Ramos (cell line): Measurements from ENCODE around the gene CMTM8.
"Not testable (repeated sequence)": the region's sequence is repeated elsewhere in the genome, so short reads cannot be mapped to it uniquely, and the experiment has no call there.

Experiments used
- in situ Hi-C: fragments of 300-500 bp; cut with MboI; formaldehyde crosslinking; loops from one replicate; pipeline ENCODE4 v1.14.3; 2022; ENCODE audit warnings: low sequenced_read_pairs; ENCODE audit not compliant: unreplicated experiment

The CMTM8 gene

GRCh38 chr3:32371461-32372212, 133.2 kb downstream of the CMTM8 start:
- in situ Hi-C loops: loop anchor here (5.0 kb wide), 1 partner anchor 96 kb away; no protein-coding TSS in a partner anchor

DNA sequence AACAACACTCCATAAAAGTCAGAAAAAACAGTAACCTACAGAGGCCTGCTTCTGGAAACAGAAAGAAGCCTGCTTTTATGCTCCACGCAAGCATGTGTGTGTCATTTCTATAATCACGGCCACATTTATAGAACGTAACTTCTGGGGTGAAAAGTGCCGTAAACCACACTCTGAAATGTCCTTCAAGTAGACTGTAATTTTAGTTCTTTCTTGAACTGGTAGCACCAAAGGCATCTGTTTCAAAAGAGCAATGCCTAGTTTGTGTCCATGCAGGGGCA, 133.7 kb downstream of the CMTM8 start:
- in situ Hi-C loops: loop anchor here (5.0 kb wide), 1 partner anchor 95 kb away; no protein-coding TSS in a partner anchor

- in situ Hi-C loops: loop anchor here (5.0 kb wide), 1 partner anchor 94 kb away; no protein-coding TSS in a partner anchor
Observed at GRCh38 chr3:32373276-32373675, 134.8 kb downstream of the CMTM8 start.

DNA sequence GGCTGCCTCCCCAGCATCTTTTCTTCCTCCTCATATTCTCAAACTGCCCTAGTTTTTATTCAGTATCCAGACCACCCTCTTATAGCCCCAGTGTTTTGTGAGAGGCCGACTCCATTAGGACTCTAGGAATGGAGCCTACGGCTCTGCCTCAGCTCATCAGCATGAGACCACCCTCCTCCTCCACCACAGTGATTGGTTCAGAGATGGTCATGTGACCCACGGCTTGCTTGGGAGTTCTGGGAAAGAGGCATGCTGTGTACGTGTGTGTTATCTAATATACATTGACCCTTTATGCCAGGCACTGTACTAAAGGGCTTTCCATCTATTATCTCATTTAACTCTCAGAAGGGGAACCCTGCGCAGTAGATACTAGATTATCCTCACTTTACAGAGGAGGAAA, 135.4 kb downstream of the CMTM8 start:
- in situ Hi-C loops: loop anchor here (5.0 kb wide), 1 partner anchor 93 kb away; no protein-coding TSS in a partner anchor

DNA sequence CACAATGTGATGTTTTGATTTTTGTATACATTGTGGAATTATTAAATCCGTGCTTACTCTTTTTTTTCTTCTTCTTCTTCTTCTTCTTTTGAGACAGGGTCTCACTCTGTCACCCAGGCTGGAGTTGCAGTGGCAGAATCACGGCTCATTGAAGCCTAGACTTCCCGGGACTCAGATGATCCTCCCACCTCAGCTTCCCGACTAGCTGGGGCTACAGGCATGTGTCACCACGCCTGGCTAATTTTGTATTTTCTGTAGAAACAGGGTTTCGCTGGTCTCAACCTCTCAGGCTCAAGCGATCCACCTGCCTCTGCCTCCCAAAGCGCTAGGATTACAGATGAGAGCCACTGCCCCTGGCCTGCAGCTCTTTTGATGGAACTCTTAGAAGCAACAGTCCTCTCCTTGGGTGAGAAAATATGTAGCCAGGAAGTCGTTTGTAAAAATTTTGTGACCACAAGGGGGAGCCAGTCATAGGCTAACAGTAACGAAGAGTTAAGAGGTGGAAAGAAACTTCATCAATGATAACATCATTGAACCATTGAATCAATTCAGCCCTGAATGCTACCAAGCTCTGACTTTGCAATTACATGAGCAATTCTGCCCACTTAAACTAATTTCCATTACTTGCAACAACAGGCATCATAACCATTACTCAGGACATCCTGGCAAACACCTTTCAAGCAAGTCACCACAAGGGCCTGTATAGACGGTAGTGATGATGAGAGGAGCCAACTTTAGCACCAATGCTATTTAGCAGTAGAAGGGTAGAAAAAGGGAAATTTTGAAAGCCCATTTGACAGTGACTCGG, 136.5 kb downstream of the CMTM8 start:
- in situ Hi-C loops: loop anchor here (5.0 kb wide), 1 partner anchor 92 kb away; no protein-coding TSS in a partner anchor

DNA sequence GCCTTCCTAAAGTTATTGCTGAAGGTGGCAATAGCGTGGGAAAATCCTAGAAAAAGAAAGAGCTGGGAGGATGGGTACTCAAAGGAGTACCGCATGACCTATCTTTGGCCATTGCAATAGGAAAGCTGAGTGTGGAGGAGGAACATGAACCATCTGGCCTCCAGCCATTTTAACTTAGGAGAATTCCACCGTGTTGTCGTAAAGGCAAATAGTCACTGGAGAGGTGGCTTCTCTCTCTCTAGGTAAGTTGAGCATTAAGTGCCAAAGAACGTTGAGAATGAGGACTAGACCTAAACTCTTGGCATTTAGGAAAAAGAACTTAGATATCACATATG, 137.1 kb downstream of the CMTM8 start:
- in situ Hi-C loops: no loop called here

GRCh38 chr3:32376115-32376514, 137.6 kb downstream of the CMTM8 start:
- in situ Hi-C loops: no loop called here

DNA sequence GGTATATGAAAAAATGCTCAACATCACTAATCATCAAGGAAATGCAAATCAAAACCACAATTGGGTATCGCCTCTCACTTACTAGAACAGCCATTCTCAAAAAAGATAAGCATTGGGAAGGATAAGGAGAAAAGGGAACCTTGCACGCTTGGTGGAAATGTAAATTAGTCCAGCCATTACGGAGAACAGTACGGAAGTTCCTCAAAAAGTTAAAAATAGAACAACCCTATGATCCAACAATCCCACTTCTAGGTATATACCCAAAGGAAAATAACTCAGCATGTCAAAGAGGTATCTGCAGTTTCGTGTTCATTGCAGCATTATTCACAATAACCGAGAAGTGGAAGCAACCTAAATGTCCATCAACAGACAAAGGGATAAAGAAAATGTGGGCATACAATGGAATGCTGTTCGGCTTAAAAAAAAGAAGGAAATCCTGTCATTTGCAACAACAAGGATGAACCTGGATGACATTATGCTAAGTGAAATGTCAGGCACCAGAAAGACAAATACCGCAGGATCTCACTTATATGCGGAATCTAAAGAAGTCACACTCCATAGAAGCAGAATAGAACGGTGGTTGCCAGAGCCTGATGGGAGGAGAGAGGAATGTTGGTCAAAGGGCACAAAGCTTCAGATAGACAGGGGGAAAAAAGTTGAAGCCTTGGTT, 141.5 kb downstream of the CMTM8 start:
- in situ Hi-C loops: no loop called here

DNA sequence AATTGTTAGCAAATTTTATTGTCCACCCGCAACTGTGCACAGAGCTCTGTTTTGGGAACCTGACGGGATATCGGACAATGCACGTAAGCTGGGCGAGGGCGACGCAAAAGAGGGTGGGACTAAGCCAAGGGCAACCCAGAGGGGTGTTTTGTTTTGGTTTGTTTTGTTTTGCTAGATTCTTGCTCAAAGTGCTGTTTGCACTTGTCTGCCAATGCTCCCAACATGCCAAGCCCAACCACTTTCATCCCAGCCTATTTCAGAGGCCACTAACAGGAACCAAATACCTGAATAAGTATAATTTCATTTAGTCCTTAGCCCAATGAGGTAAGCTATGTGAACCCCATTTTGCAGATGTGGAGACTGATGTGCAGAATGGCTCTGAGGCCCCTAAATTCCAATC, 143.4 kb downstream of the CMTM8 start:
- in situ Hi-C loops: no loop called here

DNA sequence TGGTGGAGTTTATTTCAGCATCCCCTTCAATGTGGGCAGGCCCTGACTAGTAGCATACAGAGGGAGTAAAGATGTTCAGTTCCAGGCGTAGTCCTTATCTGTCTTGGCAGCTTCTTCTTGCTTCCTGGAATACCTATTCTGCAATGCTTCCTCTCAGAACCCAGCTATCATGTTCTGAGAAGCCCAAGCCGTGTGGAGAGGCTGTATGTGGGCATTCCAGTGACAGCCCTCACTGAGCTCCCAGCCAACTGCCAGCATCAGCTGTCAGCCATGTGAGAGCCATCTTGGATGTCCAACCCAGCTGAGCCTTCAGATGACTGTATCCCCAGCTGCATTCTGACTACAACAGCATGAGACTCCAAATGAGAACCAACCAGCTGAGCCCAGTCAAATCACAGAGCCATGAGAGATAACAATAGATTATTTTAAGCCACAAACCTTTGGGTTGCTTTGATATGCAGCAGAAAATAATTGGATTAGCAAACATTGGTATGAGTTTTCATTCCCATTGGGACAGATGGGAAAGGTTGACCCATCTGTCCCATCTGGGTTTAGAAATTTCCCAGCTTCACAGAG, 144.7 kb downstream of the CMTM8 start:
- in situ Hi-C loops: no loop called here

DNA sequence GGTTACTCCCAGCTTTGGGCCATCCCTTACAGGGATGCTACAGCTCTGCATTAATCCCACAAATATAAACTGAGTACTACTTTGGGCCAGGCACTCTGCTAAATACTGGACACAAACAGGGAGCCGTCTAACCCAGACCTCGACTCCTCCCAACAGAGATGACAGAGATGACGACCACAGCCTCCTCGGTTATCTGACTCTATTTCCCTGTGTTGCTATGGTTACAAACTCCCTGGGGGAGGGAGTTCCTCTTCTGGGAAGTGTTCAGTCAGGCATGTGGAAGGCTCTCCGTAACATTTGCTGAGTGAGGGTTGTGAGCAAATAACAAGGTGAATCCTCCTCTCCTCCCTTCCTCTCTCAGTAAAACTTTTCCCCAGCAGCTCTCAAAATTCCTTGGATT, 146.5 kb downstream of the CMTM8 start:
- in situ Hi-C loops: no loop called here

DNA sequence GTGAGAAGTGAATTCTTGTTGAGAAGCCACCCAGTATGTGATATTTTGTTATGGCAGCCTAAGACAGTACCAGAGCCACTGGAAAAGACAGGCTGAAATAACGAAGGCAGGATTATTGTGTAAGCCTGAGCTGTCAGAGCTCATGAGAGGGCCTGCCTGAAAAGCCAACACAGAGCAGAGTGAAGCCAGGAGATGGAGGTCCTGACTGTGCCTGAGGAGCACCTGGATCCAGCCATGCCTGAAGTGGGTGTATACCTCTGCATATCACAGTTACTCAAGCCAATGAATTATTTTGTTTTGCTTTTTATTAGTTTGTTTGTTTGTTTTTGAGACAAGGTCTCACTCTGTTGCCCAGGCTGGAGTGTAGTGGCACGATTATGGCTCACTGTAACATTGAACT, 149.0 kb downstream of the CMTM8 start:
- in situ Hi-C loops: no loop called here

GRCh38 chr3:32389577-32389976, 151.1 kb downstream of the CMTM8 start:
- in situ Hi-C loops: not testable (repeated sequence)

- in situ Hi-C loops: no loop called here
Observed at GRCh38 chr3:32391643-32392535, 153.4 kb downstream of the CMTM8 start, which contains the start of gene CMTM7. CMTM7 (plus strand) TSS chr3:32391853; CDS start chr3:32391907, 54 bp downstream.

DNA sequence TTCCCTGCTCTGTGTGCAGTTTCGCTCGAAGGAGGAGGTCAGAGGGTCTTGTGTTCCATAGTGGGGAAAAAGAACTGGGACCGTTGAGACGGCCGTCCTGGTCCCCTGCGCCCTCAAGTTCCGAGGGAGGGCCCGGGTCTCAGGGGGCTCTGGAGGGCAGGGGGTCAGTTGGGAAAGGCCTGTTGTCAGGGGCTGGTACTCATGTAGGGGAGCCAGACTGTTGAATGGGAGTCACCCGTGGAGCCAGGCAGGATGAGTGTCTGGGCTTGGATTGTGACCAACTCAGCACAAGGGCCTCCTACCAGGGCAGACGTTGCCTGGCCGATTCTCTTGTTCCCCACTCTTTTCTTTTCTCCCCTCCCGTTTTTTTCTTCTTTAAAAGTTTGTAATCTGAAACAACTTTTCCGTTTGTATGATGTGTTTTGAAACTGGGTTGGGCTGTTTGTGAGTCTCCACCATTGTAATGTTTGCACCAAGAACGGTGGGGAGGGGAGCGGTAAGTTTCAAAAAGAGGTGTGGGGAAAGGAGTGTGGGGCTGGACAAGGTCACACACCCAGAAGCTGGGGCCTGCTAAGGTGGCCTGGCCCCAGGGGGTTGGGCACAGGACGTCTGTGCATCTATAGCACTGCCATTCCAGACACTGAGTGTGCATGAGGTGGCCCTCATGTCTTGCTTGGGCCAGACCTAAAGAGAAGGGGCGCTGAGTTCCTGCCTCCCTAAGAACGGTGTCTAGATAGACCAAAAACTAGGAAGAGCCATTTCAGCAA, 154.2 kb downstream of the CMTM8 start:
- in situ Hi-C loops: no loop called here

DNA sequence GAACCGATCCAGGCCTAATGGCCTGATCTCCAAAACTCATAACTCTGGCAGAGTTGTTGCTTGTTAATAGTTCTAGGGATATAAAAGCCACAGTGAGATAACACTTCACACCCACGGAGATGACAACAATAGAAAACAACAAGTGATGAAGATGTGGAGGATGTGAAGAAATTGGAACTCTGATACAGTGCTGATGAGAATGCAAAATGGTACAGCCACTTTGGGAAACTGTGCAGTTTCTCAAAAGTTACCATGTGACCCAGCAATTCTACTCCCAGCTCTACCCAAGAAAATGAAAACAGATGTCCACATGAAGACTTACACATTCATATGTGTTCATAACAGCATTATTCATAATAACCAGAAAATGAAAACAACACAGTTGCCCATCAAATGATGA, 157.0 kb downstream of the CMTM8 start:
- in situ Hi-C loops: no loop called here

- in situ Hi-C loops: no loop called here
Observed at GRCh38 chr3:32397941-32398340, 159.5 kb downstream of the CMTM8 start.

DNA sequence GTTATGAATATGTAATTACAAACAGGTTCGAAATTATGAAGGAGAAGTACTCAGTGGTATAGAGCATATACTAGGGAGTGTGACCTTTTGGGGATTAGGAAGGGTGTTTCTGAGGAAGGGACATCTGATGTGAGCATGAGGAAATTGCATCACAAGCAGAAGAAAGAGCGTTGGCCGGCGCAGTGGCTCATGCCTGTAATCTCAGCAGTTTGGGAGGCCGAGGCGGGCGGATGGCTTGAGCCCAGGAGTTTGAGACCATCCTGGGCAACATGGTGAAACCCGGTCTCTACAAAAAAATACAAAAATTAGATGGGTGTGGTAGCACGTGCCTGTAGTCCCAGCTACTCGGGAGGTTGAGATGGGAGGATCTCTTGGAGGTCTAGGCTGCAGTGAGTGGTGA, 160.1 kb downstream of the CMTM8 start:
- in situ Hi-C loops: no loop called here

- in situ Hi-C loops: no loop called here
Observed at GRCh38 chr3:32399030-32399620, 160.6 kb downstream of the CMTM8 start.
